Measurements from ENCODE around the gene PRKCZ.

PRKCZ gene

DNA sequence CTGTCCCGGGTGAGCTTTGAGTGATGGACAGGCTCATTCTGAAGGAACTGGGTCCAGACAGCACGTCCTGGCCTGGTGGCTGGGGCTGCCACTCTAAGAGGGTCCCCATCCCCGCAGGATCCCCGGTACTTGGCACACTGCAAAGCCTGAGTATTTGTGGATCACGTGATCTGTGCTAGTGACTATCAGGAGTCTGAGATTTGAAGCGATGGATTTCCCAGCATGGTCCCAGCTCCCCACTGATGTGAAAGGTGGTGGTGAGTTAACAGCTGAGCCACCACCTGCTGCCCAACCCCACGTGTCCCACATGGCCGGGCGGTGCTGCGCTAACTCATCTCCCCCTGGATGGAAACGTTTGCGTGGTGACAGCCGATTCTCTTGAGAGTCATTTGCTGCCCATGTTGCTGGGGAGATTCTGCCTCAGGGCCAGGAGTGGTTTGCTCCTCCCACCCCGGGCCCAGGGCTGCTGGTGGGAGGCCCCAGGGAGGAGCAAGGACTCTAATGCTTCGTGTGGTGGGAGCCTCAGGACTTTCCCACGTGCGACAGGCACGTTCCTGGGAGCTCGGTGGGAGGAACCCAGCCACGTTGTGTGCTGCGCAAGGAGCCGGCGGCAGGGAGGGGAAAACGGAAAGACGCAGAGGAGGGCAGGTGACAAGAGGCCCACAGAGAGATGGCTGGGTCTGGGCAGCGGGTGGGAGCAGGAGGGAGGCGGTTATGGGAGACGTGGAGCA is 129.2 kb downstream of the PRKCZ start:
- DNase-seq (no peak), ATAC-seq (no peak)

DNA sequence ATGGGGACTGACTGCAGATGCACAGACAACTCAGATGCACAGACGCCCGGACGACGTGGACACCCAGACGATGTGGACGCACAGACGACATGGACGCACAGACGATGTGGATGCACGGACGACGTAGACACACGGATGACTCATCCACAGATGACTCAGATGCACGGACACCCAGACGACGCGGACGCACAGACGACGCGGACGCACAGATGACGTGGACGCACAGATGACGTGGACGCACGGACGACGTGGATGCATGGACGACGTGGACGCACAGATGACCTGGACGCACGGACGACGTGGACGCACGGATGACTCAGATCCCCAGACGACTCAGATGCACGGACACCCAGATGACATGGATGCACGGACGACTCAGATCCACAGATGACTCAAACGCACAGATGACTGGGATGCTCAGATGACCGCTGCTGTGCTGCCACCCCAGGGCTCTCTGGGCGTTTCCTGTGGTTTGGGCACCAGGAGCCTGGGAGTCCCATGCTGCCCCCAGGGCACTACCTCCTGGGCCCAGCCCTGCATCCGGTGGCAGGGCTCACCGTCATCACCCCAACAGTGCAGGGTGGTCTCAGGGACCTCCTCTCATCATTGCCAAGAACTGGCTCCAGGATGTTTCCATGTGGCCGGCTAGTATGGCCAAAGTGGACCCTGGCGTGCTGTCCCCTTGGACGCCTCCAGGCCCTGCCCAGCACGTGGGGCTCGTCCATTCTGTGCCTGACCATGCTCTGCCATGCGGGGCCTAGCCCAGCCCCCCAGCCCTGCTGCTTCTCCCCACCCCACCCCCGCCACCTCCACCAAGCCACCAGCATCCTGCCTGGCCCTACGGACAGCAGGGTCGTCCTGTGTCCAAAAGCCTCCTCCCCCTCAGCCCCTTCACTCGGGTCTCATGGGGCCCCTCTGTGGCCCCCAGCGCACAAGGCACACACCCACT is 130.4 kb downstream of the PRKCZ start:
- ATAC-seq (no peak), DNase-seq (no peak)

DNA sequence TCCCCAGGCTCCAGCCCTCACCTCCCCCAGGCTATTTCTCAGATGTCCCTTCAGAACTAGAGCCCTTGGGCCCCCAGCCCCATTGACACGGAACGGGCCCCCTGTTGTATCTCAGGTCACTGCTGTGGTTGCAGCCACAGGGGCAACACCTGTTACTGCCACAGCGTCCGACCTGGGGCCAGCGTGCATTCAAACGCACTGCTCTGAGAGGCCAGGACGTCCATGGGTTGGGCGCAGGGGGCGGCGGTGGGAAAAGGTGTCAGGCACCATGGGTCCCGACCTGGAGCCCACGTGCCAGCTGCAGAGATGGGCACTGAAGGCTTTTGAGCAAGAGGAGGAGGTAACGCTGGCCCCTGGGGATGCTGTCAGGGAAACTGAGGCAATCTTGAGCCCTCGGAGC is 131.1 kb downstream of the PRKCZ start:
- no peak for ATAC-seq
- no peak for DNase-seq

DNA sequence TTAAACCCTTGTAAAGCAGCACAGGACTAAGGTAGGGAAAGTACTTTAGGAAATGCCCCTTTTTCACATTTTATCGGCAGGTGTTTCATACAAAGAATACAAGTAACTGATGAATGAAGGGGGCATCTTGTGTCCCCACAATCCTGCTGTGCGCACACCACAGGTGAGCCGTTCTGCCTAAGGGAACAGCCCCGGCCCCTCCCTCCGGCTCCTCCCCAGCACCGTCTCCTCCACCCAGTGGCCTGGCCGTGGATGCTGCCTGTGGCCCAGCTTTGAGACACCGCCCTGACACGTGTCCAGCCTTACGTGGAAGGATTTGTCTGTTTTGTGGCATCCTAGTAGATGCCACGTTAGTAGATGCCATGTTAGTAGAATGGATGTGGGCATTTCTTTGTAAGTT is 131.5 kb downstream of the PRKCZ start:
- no peak for DNase-seq
- no peak for ATAC-seq

DNA sequence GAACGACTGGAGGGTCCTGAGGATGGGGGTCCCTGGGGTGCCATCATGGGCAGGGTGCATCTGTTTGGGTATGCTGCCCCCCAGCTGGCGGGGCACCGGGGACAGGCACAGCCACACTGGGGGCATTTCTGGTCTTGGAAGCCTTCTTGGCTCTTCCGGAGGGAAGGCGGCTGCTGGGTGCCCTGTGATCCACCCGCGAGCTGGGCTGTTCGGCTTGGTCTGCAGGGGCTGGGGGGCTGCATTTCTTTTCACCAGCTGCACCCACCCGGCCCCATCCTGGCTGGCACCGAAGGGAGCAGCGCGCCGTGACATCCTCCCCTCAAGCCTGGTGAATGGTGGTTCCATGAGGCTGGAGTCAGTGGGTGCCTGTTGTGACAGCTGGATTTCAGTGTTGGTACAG is 132.2 kb downstream of the PRKCZ start:
- ATAC-seq = no peak
- DNase-seq = no peak

DNA sequence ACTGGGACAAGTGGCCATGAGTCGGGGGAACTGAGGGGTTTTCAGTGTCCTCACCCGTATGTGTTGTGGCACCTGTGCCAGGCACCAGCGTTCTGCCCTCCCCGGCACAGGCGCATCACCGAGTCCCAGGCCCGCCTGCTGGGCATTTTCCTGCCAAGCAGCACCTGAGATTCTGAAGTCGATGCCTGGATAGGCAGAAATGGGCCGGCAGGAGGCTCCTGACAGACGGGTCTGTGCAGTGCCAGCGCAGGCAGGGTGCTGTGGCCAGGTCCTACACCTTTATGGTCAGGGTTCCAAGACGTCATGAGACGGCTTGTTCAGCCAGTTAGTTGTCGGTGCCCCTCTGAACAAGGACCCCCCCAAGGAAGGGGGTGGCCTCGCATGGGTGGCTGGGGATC is 133.7 kb downstream of the PRKCZ start:
- no peak for ATAC-seq
- no peak for DNase-seq

DNA sequence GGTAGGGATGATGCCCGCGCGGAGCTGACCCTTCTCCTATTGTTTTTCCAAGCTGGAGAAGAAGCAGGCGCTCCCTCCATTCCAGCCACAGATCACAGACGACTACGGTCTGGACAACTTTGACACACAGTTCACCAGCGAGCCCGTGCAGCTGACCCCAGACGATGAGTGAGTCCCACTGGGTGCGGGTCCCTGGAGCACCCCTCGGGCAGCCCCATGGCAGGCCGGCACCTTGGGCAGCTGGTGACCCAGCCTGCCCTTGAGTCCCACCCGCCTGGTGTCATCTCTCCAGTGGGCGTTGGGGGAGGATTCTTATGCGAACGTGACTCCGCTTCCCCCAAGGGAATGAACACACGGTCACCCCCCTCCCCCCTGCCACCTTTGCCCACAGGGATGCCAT is 134.3 kb downstream of the PRKCZ start:
- no peak for ATAC-seq

DNA sequence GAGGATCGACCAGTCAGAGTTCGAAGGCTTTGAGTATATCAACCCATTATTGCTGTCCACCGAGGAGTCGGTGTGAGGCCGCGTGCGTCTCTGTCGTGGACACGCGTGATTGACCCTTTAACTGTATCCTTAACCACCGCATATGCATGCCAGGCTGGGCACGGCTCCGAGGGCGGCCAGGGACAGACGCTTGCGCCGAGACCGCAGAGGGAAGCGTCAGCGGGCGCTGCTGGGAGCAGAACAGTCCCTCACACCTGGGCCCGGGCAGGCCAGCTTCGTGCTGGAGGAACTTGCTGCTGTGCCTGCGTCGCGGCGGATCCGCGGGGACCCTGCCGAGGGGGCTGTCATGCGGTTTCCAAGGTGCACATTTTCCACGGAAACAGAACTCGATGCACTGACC is 134.7 kb downstream of the PRKCZ start:
- DNase-seq (no peak), ATAC-seq (no peak)

More for the DNA sequence above, 134.3 kb downstream of the PRKCZ start:
- no peak for DNase-seq

DNA sequence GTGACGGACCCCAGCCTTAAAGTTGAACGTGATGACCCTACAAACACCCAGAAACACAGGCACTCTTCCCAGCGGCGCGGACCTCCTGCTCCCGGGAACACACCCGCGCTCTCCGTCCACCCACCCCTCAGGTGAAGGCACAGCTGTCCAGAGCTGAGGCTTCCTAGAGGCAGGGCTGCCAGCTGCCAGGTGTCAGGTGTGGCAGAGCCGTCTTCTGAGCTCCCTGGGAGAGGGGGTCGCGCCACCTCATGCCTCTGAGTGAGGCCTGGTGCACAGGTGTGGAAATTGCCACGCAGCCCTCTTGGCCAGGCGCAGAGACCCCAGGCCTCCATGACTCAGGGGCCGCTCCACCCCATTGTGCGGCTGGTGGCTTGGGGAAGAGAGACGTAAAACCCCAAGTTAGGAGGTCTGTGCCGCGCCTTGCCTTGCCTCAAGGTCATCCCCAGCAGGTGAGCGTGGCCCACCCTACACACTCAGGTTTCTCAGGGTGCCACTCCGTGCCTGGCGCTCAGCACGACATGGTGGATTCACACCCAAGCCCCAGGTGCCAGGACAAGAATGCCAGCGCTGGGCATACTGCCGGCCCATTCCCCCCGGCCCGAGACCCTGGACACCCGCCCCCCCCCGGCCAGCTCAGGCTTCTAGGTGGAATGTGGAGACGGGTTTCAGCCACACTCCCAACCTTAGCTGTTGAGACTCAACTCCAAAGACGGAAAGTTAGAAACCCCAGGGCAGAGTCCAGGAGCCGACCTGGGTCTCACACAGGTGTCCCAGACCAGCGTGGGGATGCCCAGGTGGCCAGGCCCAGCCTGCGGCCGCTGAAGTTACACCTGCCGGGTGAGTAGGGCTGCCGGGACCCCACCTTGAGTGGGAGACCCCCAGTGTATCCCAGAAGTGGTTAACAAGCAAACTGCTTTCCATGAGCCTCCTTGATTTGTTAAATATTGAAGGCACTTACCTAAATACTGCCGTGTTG is 136.0 kb downstream of the PRKCZ start:
- ATAC-seq (no peak), DNase-seq (no peak)

DNA sequence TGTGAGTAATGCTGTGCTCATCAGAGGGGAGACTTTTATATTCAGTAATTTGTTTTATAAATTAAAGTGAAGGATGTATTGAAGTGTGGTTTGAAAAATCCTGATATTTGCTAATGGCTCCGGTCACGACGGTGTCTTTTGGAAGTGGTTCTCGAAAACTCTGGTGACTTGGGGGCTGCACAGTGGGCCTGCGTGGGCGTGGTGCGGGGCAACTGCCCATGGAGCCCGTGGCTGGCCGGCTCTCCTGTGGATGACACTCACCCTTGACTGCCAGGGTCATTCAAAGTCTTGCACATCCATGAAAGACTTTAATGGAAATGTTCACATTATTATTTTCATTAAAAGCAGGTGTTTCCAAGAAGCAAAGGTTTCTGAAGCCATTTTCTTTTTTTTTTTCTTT is 136.7 kb downstream of the PRKCZ start:
- no peak for DNase-seq
- no peak for ATAC-seq

DNA sequence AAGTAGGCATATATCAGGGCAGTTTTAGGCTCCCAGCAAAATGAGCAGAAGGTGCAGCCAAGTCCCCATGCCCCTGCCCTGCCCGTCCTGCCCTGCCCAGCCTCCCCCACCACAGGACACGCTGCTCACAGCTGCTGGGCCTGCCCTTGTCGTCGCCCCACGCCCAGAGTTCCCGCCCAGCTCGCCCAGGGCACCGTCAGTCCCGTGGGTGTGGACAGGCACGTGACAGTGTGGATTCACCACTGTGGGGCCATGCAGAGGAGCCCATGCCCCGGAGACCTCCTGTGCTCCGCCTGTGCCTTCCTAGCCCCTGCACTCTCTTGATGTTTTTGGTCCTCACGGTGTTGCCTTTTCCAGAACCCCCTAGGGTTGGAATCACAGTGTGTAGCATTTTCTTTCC is 137.4 kb downstream of the PRKCZ start:
- ATAC-seq = no peak
- DNase-seq = no peak

DNA sequence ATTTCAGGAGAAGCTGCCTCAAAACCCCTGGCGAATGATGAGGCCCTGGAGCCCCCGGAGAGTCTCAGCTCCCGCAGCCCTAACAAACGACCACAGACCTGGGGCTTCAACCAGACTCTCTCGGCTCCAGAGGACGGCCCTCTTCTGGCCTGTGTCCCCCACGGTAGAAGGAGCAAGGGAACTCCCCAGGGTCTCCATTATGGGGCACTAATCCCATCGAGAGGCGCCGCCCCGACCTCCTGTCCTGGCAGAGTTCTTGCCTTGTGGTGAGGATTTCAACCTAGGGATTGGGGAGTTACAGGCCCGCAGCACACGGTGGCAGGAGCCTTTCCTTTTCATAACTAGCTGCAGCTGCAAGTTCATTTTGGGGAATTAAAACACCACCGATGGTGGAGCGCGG is 138.1 kb downstream of the PRKCZ start:
- ATAC-seq (no peak), DNase-seq (no peak)

DNA sequence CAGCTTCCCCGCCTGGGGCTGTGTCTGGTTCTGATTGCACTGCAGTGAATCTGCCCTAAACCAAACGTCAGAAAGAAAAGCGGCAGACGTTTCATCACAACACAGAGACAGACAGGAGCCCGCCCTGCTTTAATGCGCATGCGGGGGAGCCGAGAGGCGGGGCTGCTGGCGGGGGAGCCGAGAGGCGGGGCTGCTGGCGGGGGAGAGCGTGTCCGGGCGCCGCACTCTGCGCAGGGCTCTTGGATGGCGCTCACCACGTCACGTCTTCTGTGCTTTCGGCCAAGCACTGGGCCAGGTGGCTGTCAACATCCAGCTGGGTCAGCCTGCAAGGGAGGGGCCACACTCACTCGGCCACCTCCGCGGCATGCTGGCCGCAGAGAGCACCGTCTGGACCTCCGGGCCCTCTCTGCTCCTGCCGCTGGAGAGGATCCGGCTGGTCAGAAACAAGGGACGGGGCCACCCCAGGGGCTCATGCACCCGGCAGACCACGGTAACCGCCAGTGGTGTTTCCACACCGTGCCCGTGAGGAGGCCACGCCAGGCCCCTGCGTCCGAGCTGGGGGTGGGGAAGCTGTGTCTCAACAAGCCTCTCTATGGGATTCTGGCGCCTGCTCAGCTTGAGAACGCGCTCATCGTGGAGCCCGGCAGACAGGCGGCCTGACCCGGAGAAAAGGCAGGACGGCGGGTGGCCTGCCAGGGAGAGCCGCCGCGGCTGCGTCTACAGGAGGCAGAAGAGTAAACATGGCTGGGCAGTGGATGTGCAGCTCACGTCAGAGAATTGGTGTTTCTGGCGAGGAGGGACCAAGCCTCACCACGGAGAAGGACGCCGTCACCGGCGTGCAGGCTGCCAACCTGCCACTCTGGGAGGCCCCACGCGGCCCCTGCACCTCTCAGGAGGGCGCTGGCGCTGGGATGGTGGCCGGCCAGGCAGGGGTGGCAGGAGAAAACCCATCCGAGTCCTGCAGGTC is 139.5 kb downstream of the PRKCZ start:
- DNase-seq = peak; percentile 94
- ATAC-seq = peak; percentile 85

DNA sequence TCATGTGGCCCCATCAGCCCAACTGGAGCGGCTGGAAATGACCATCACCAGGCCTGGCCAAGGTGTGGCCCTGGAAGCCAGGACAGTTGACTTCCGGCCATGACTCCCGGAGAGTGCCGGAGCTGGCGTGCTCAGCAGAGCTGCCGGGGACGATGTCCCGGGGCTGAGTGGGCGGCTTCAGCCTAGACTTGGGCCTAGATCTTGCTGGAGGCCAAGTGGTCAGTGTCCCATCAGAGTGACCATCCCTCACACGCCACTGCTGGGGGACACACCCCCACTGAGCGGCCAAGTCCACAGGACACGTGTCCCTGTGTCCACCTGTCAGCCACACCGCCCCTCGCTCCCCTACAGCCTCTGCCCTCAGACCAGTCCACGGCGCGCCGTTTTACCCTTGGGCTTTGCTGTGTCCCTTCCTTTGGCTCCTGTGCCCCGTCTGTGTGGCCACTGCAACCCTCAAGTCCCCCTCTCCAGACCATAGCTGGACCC is 140.3 kb downstream of the PRKCZ start:
- no peak for DNase-seq
- no peak for ATAC-seq

DNA sequence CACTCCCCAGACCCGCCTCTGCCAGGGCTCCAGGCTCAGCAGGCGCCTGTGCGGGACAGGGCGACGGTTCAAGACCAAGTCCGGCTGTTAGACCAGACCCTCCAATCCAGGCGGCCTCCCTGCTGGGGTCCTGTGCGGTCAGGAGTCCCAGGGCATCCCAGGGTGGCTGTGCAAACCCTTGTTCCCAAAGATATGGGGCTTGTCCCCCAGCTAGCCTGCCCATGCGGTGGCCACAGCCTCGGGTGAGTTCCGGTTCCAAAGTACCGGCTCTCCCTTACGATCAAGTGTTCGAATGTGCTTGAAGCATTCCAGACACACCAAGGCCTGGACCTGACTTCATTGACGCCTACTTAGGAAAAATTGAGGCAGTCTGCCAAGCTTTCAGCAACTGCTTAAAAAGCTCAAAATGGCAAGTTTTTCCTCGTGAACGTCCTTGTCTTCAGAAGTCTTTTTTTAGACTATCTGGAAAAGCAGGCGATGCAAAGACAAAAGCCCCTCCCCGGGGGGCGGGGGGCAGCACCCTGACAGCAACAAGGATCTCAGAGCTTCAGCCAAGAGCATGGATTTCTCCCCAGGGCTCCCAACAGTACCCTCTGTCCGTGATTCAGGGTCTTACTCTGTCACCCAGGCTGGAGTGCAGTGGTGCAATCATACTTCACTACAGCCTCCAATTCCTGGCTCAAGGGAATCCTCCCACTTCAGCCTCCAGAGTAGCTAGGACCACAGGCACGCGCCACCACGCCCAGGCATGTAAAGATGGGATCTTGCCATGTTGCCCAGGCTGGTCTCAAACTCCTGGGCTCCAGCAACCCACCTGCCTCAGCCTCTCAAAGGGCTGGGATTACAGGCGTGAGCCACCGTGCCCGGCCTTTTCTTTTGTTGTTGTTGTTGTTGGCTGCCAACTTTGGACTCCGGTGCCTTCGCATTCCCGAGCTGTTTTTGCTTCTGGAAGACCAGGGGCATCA is 142.1 kb downstream of the PRKCZ start:
- ATAC-seq (no peak), DNase-seq (no peak)

DNA sequence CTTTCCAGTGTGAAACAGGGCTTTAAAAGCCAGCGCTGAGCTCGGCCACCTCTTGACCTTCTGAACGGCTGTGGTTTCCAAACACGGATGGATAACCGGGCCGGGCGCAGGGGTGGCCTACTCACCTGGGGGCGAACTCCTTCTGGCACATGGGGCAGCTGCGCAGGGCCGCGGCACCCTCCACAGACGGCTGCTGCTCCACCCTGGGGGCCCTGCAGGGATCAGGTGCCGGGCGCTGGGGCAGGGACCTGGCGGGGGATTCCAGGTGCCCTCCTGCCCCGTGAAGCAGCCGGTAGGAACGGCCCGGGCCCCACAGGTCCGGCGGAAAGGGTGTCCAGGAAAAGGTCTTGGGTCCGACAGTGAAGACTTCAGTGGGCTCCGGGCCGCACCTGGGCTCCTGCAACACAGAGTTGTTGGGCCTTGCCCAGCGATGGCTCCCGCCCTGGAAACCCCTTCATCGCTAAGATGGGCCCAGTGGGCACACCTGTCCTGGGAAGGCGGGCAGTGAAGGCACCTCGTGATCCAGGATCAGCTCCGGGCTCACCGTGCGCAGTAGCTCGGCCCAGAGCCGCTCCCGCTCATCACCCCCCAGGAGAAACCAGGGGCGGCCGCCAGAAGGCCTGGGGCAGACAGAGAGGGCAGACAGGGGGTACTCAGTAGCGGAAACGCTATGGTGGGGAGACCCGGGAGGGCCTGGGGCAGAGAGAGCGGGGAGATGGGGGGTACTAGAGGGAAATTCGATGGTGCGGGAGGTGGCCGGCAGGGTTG is 143.5 kb downstream of the PRKCZ start:
- ATAC-seq (no peak), DNase-seq (no peak)

DNA sequence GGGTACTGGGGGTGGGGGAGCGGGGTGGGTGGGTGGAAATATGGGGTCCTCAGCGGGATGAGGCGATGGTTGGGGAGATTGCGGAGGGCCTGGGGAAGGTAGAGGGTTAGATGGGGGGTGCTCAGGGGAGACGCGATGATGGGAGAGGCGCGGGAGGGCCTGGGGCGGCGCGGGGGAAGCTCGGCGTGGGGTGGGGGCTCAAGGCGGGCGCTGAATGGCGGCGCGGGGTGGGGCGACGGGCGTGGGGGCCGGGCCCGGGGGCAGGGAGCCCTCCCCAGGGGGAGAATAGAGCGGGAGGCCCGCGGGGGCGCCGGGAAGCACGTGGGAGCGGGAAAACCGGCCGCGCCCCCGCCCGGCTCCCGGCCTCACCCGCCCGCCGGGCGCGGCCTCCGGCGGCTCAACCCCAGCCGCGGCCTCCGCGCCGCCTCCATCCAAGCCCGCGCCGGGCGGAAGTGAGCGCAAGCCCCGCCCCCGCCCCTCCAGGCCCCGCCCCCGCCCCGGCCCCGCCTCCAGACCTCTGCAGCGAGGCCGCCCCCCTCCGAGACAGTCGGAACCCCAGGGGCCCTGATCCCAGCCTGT is 144.2 kb downstream of the PRKCZ start, which contains the start of gene FAAP20:
FAAP20 (minus strand) TSS at position 454 of the 579 bp plus-strand sequence; CDS start at position 431, 23 bp downstream.
- DNase-seq (peak; percentile 74), ATAC-seq (peak; percentile 50)

Measured in stimulated activated naive CD8-positive, alpha-beta T cell treated with anti-CD3 and anti-CD28 coated beads, Interleukin-15, Interleukin-2, amounts not matched to agents 100 U/mL and 50 U/mL, for 24 hours (primary cell).